Measurements from ENCODE around the gene ADH1B.

DNA sequence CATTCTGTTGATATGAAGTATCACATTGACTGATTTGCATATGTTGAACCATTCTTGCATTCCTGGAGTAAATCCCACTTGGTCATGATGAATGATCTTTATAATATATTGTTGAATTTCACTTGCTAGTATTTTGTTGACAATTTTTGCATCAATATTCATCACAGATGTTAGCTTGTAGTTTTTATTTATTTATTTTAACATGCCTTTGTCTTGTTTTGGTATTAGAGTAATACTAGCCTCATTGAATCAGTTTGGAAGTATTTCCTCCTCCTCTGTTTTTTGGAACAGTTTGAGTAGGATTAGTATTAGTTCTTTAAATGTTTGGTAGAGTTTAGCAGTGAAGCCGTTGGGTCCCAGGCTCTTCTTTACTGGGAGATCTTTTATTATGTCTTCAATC, 45.3 kb upstream of the ADH1B start:
- TF ChIP-seq EP300 (IDR thresholded peaks at IDR 0.05) (no peak), POLR2A (IDR thresholded peaks at IDR 0.05) (no peak)
- TF ChIP-seq, protein P1, sequence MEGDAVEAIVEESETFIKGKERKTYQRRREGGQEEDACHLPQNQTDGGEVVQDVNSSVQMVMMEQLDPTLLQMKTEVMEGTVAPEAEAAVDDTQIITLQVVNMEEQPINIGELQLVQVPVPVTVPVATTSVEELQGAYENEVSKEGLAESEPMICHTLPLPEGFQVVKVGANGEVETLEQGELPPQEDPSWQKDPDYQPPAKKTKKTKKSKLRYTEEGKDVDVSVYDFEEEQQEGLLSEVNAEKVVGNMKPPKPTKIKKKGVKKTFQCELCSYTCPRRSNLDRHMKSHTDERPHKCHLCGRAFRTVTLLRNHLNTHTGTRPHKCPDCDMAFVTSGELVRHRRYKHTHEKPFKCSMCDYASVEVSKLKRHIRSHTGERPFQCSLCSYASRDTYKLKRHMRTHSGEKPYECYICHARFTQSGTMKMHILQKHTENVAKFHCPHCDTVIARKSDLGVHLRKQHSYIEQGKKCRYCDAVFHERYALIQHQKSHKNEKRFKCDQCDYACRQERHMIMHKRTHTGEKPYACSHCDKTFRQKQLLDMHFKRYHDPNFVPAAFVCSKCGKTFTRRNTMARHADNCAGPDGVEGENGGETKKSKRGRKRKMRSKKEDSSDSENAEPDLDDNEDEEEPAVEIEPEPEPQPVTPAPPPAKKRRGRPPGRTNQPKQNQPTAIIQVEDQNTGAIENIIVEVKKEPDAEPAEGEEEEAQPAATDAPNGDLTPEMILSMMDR (IDR thresholded peaks at IDR 0.05): no peak

Data from tibial nerve (tissue), 4 donors.